Measurements from ENCODE around the gene SATB2.

The SATB2 gene

DNA sequence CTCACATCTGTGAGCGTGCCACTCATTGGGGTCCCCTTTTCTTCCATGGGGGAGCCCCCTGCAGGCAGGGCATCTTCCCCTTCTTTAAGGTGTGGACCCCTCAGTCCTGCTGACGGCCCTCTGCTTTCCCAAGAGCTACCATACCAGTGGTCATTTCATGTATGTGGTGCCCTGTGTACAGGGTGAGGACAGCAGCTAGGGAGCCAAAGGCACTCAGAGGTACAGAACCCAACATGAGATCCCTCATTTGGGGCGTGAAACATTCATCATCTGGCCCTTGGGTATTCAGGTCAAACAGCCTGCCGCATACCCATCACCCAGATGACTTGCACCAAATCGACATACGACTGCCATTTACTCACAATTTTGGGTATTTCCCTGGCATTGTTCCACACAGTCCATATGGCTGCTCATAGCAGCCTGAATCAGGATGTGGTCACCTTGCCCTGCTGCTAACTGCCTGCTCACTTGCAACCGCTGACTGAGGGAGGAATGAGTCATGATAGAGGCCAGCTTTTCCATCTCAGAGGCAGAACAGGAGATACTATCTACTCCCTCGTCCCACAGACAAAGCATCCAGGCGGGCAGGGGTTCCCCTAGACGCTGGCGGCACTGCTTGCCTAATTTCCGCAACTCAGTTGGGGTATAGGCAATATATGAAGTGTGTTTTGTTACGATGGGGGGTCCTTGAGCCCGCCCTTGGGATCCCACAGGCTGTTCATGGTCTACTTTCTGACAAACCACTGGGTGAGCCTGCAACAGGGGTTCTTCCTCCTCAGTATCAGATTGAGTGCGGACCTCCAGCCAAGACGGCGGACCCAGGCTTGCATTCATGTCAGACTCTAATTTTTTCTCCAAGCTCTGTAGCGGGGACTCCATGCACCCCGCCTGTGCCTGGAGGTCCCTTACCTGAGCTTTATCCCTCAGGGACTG lies 228.6 kb downstream of the SATB2 start:
- DNase-seq: no peak

DNA sequence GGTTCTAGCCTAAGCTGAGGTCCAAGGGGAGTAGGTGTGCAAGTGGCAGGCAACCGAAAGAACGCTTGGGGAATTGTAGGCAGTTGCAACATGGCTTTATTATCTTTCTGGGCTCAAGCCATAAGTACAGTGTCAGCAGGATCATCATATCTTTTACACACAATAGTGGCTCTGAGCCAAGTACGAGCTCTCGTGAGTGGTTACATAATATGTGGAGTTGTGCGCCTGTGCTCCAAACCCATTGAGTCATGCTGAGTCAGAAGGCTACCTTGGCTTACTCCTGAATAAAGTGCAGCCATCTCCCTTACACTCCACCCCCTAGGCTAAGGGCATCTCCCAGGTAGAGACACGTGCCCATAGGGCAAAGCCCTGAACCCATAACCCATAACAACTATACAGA lies 233.9 kb downstream of the SATB2 start:
- no peak for DNase-seq

DNA sequence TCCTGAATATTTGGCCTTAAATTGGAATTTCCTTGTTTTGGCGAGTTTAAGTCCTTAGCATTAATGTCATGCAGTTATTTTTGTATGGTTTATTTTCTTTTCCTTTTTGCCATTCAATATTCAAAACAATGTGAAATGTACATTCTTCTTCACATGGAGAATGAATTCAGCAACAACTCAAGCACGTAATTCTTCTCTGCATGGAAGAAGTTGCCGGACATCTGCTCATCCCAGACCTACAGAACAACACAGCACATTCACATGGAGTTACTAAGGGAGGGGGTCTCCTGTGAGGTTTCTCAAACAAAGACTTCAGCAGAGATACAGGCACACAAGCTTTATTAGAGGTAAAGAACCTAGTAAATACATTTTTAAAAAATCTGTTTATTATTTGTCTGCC lies 236.8 kb downstream of the SATB2 start:
- DNase-seq: no peak

DNA sequence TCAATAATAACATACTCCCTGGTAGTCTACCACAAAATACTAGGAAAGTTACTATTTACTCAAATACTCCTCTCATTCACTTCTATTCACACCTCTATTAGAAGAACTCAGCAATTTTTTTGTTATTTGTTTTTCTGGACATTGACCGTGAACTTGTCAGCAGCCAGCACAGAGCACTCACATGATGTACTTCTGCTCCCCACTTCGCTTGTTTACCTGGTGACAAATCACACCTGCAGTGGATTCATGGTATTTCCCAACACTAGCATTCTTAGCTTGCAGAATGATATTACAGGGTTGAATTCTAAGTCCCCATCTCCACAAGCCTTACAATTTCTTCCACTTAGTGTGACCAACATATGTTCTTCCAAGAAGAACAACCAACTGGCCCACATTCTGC lies 238.2 kb downstream of the SATB2 start:
- no peak for DNase-seq
